DMS153 treated with DMSO at 0.1 percent for 48 hours (cell line): ENCODE measurements around the gene MYO7B.
A peak's percentile ranks its signal among the peaks of the same experiment; 100 is the strongest.
"Not testable (repeated sequence)": the region's sequence is repeated elsewhere in the genome, so short reads cannot be mapped to it uniquely, and the experiment has no call there.

Source experiments
- DNase-seq: peaks from one replicate; lab custom pipeline; 2025; ENCODE audit not compliant: unreplicated experiment; lab: John Stamatoyannopoulos, UW

The MYO7B gene

GRCh38 chr2:127523269-127523939, 12.1 kb upstream of the MYO7B start:
- no peak for DNase-seq

- not testable (repeated sequence) for DNase-seq
Measured at GRCh38 chr2:127524198-127524834, 11.2 kb upstream of the MYO7B start.

- no peak for DNase-seq
Measured at GRCh38 chr2:127525691-127526131, 9.8 kb upstream of the MYO7B start.

GRCh38 chr2:127526132-127527000, 9.1 kb upstream of the MYO7B start, which contains the start of gene IWS1:
IWS1 (minus strand) TSS chr2:127526489; CDS start chr2:127526208, 281 bp downstream.
- DNase-seq = peak; percentile 98

- DNase-seq = peak; percentile 72
Measured at GRCh38 chr2:127527001-127527804, 8.3 kb upstream of the MYO7B start.

GRCh38 chr2:127528487-127528886, 7.0 kb upstream of the MYO7B start:
- no peak for DNase-seq

GRCh38 chr2:127529416-127529815, 6.1 kb upstream of the MYO7B start:
- not testable (repeated sequence) for DNase-seq

- DNase-seq = no peak
Measured at GRCh38 chr2:127530245-127531140, 5.0 kb upstream of the MYO7B start.

- DNase-seq = no peak
Measured at GRCh38 chr2:127531221-127531648, 4.2 kb upstream of the MYO7B start.

- DNase-seq = no peak
Measured at GRCh38 chr2:127532296-127532695, 3.2 kb upstream of the MYO7B start.

GRCh38 chr2:127535918-127536317, 435 bp downstream of the MYO7B start:
- DNase-seq = no peak

- no peak for DNase-seq
Measured at GRCh38 chr2:127536707-127537541, 1.4 kb downstream of the MYO7B start.

- DNase-seq = no peak
Measured at GRCh38 chr2:127537644-127538043, 2.2 kb downstream of the MYO7B start.

- no peak for DNase-seq
Measured at GRCh38 chr2:127541809-127542208, 6.3 kb downstream of the MYO7B start.

- DNase-seq = no peak
Measured at GRCh38 chr2:127542231-127542630, 6.7 kb downstream of the MYO7B start.

- not testable (repeated sequence) for DNase-seq
Measured at GRCh38 chr2:127543013-127543501, 7.6 kb downstream of the MYO7B start.

- no peak for DNase-seq
Measured at GRCh38 chr2:127545189-127545588, 9.7 kb downstream of the MYO7B start.

GRCh38 chr2:127545796-127546195, 10.3 kb downstream of the MYO7B start:
- DNase-seq = no peak

GRCh38 chr2:127546797-127547196, 11.3 kb downstream of the MYO7B start:
- DNase-seq = no peak
